ENCODE results near the gene TRAPPC1. TPM values are rescaled to one million over a fixed set of nuclear protein-coding genes. Genes with fewer than 3 reads are reported as not detected.
A peak's percentile ranks its signal among the peaks of the same experiment; 100 is the strongest.

The TRAPPC1 gene
- total RNA-seq, 1 experiment from 2014 or later, result 132 TPM

DNA sequence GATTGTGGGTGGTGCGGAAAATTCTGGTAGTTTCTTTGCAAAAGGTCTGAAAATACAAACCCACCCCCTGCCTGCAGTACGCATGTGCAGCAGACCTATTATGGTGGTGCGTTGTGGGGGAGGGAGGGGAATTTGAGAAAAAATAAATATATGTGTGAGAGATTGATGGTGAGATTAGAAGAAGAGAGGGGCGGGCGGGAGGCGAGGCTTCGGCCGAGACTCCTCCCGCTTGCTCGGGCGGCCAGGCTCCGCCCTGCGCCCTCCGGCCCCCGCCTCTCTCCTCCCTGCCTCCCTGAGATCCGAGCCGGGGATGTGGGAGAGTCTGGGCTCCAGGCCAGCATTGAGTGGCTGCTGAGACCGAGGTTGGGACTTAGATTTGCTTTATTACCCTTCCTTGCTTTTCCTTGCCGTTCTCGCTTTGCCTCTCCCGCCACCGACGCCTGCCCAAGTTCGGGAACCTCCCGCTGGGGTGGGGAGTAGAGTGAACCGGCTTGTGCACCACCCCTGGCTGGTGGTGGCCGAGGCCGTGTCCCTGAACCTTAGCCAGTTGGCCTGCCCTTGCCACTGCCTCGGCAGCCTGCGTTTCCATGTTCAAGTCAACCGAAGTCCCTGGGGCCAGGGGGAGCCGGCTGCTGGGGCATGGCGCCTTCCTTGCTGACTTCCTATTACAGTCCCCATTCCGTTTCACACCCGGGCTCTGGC lies 44.1 kb downstream of the TRAPPC1 start:
- no CpG with 5 or more reads among the region's 35 CpGs for WGBS (ENCODE audit: extremely low coverage, insufficient read length, low lambda C conversion rate)
- no peaks in the 10 kb centered on the region for H3K9me3 ChIP-seq (ENCODE audit: control insufficient read depth, low read depth, low read length)
- H2BK5ac ChIP-seq (ENCODE audit: insufficient read length, low read length), result no peak overlapping the region
- H3K14ac ChIP-seq (ENCODE audit: insufficient read depth, low read length), result peak overlapping the region; percentile 64; the same call in 1 of the 2 replicates
- H3K23ac ChIP-seq (ENCODE audit: insufficient read length, low read depth, low read length), result no peak overlapping the region
- H3K56ac ChIP-seq (ENCODE audit: insufficient read length, low read depth, low read length), result no peak overlapping the region
- no peaks in the 10 kb centered on the region; the same call in none of the 2 replicates for H3K27me3 Mint-ChIP-seq (ENCODE audit: low read depth)
- peaks cover 0 to 13% (median 0%) of the 10 kb centered on the region in 3 experiments; a peak in 3 of 7 replicates for H3K36me3 Mint-ChIP-seq (ENCODE audit: insufficient read depth in 1 of 3, low read depth in 3 of 3)
- H3K4me2 ChIP-seq (ENCODE audit: insufficient read depth, insufficient read length, low read length), result peak overlapping the region; percentile 82
- H2BK20ac ChIP-seq (ENCODE audit: low read depth, low read length, poor library complexity, severe bottlenecking), result no peak overlapping the region
- no peak overlapping the region for H3K4ac ChIP-seq (ENCODE audit: low read depth, low read length)
- H4K91ac ChIP-seq (ENCODE audit: insufficient read length, low read depth, low read length), result no peak overlapping the region
- no peak overlapping the region for H2BK15ac ChIP-seq (ENCODE audit: low read depth, low read length)
- no peaks in the 10 kb centered on the region for H4K20me1 ChIP-seq (ENCODE audit: control insufficient read depth, insufficient read depth, insufficient read length)
- H2AK5ac ChIP-seq (ENCODE audit: insufficient read length, low read length), result no peak overlapping the region
- no peaks in the 10 kb centered on the region for H3K79me2 ChIP-seq (ENCODE audit: insufficient read depth, low read length)
- no peak overlapping the region for H2BK12ac ChIP-seq (ENCODE audit: insufficient read length, low read depth, low read length)
- no peak overlapping the region for H4K8ac ChIP-seq (replicated peaks; ENCODE audit: insufficient read length, low read depth, low read length)
- DNase-seq, result peak; percentile 87
- no peaks in the 10 kb centered on the region for H3K4me1 ChIP-seq (ENCODE audit: insufficient read depth, low read length)
- H2BK120ac ChIP-seq (ENCODE audit: low read depth, low read length, poor library complexity, severe bottlenecking), result no peak overlapping the region
- no peak overlapping the region for H2AFZ ChIP-seq (ENCODE audit: low read length)
- peak overlapping the region; percentile 12 for H3K9ac ChIP-seq (ENCODE audit: extremely low read depth, insufficient read length, low read length)
- no peak overlapping the region for H3T11ph ChIP-seq (ENCODE audit: low read length)
- TF ChIP-seq, protein P1, sequence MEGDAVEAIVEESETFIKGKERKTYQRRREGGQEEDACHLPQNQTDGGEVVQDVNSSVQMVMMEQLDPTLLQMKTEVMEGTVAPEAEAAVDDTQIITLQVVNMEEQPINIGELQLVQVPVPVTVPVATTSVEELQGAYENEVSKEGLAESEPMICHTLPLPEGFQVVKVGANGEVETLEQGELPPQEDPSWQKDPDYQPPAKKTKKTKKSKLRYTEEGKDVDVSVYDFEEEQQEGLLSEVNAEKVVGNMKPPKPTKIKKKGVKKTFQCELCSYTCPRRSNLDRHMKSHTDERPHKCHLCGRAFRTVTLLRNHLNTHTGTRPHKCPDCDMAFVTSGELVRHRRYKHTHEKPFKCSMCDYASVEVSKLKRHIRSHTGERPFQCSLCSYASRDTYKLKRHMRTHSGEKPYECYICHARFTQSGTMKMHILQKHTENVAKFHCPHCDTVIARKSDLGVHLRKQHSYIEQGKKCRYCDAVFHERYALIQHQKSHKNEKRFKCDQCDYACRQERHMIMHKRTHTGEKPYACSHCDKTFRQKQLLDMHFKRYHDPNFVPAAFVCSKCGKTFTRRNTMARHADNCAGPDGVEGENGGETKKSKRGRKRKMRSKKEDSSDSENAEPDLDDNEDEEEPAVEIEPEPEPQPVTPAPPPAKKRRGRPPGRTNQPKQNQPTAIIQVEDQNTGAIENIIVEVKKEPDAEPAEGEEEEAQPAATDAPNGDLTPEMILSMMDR (conservative IDR thresholded peaks at IDR 0.05), result no peak
- no peak overlapping the region for H3K27ac ChIP-seq (ENCODE audit: insufficient read length, low read depth, low read length)
- no peak overlapping the region for H3K27ac Mint-ChIP-seq
- no peak overlapping the region for H3K18ac ChIP-seq (ENCODE audit: insufficient read length, low read depth, low read length)
- peaks cover 3 to 4% of the 10 kb centered on the region in 2 experiments for H3K4me1 Mint-ChIP-seq
- H3K79me1 ChIP-seq (ENCODE audit: insufficient read depth, low read depth, low read length, poor library complexity, severe bottlenecking), result no peaks in the 10 kb centered on the region
- no peaks in the 10 kb centered on the region for H3K9me3 Mint-ChIP-seq
- H4K5ac ChIP-seq (ENCODE audit: insufficient read length, low read depth, low read length), result no peak overlapping the region
- H3K23me2 ChIP-seq (ENCODE audit: insufficient read length, low read depth, low read length, poor library complexity, severe bottlenecking), result peaks cover 28% of the 10 kb centered on the region
- H3K4me3 Mint-ChIP-seq, result no peak overlapping the region
- H3K27me3 ChIP-seq (ENCODE audit: insufficient read depth, low read length), result no peaks in the 10 kb centered on the region; the same call in 1 of the 2 replicates
